AG04450 (cell line): ENCODE results near the gene HADHB. TPM values are rescaled to one million over a fixed set of nuclear protein-coding genes. Genes with fewer than 3 reads are reported as not detected.

Experiments used
- CTCF ChIA-PET: fragments of 300-600, 350-600 bp; formaldehyde crosslinking; extraction: SDS; loops from one replicate; lab custom pipeline; 2022; ENCODE audit warnings: antibody characterized with exemption, inconsistent platforms; lab: Charles Lee
- POLR2A ChIA-PET: fragments of 350-600 bp; formaldehyde crosslinking; extraction: SDS; loops from one replicate; lab custom pipeline; 2021; ENCODE audit warnings: antibody characterized with exemption, inconsistent platforms; lab: Yijun Ruan, JAX
- DNase-seq: peaks from one replicate; pipeline ENCODE4 v3.0.0-alpha.2; 2011; ENCODE audit warnings: low read depth, low spot score
- H3K27ac ChIP-seq: one replicate; pipeline ENCODE4 v1.5.1; 2012; ENCODE audit warnings: low read depth, low read length, control low read depth
- H3K27me3 ChIP-seq: one replicate; pipeline ENCODE4 v1.6.0; 2012; ENCODE audit warnings: low read length; ENCODE audit not compliant: control insufficient read depth, insufficient read depth
- H3K4me3 ChIP-seq: 2 replicates; pipeline ENCODE4 v1.5.1; 2011; ENCODE audit warnings: mild to moderate bottlenecking, low read depth, low read length, control low read depth
- H3K9me3 ChIP-seq: 2 replicates; pipeline ENCODE4 v1.5.1; 2012; ENCODE audit warnings: low read length; ENCODE audit not compliant: control insufficient read depth, insufficient read depth
- polyA minus RNA-seq: library from RNA; depleted of rRNA, polyadenylated mRNA; stranded (reverse); fragments of >200 nt; gene quantifications from 2 replicates; pipeline ENCODE4 v1.2.3, GENCODE V29; 2011; rRNA and poly(A)+ RNA removed
- polyA plus RNA-seq: library from polyadenylated mRNA; depleted of rRNA; stranded (reverse); fragments of >200 nt; gene quantifications from 2 replicates; pipeline ENCODE4 v1.2.3, GENCODE V29; 2011; rRNA removed
- TF ChIP-seq, protein P1 (sequence below): IDR thresholded peaks from 2 replicates; pipeline ENCODE4 v1.5.1; 2011; ENCODE audit warnings: low read depth, low read length, control low read depth, inconsistent platforms

The HADHB gene
- polyA plus RNA-seq = 129 and 162 TPM in 2 replicates
- 128 and 140 TPM in 2 replicates for polyA minus RNA-seq

DNA sequence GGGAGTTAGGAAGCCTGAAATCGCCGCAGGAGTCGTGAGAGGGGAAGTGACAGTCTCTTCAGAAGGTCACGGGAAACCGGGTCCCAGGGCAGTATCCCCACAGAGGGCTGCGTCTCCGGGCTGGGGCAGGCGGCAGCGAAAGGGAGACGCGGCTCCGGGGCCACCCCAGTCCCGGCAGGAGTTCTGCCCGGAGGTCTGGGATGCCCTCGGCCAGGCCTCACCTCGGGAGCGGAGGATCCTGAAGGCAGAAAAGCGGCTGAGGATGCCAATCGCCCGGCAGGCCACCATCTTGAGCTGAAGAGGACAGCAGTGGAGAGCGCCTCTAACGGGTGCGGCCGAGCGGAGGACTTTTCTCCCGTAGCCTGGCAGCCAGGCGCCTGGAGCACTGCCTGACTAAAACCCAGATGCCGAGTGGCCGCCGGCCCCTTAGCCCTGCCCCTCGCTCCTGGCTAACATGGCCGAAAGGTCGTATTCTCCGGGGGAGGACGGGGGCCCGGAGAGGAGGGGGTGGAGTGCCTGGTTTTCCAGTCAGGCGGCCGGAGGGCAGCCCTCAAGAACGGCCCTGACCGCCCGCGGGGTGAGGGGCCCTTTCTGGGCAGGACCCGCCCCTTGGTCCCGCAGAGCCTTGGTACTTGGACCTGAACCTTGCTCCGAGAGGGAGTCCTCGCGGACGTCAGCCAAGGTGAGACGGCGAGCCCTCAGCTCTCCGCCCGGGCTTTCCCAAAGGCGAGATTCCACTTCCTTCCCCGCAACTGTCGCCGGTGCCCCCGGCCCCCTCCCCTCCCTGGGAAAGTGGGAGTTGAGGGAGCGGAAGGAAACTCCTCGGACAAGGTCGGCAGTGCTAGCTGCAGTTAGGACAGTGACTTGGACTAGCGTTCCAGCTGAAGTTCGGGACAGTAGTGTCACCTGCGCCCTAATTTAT is at the start of gene HADHB, which contains the start of gene HADHA:
Gene HADHB, plus strand, starts transcription at position 631 of the 922 bp plus-strand sequence. CDS start 9,316 bp downstream, outside the sequence.
Gene HADHA, minus strand, starts transcription at position 324 of the 922 bp plus-strand sequence. Its CDS starts 36 bp downstream, at position 288.
- ChIA-PET CTCF (interaction anchor here (1.5 to 2.0 kb wide), 3 partner anchors 60 to 333 kb away, joined by 5 to 11 read pairs (median 6); no protein-coding TSS in a partner anchor), POLR2A (interaction anchor here (0.9 to 2.3 kb wide), 4 partner anchors 39 to 101 kb away, joined by 3 to 10 read pairs (median 5); partner anchors contain the start of gene SELENOI)

DNA sequence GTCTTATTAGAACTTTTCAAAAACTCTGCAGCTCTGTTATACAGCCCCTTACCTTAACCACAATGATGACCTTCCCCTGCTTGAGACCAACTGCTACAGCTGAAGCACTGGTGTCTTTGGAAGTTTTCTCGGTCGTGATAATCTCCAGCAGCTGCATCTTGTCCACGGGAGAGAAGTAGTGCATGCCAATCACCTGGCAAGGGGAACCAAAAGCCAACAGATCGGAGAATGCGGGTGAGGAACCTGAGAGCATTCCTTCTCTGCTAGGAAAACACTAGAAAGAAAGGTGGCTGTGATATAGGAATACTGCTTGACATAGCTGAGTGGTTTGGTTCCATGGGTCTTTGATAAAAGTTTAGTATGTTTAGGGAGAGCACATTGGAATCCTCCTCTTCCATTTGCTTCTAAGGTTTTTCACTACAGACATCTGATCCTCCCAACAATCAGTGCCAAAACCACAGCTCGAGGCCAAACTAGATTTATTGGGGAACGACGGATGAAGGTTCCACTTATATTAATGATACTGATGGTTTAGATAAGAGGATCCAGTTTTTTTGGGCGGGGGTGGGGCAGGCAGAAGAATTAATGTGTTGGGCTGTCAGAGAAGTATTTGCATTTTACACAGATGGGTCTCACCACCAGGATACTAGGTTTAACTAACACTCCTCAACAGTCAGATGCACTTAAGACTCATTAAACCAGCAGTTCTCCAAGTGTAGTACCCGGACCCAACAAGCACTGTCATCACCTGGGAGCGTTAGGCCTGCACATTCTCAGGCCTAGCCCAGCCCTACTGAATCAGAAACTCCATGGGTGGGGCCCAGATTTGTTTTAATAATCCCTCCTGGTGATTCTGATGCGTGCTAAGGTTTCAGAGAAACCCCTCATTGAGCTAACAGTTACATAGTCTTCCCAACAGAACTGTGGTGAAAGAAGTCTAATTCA is 49.4 kb upstream of the HADHB start:
- CTCF ChIA-PET = no interaction called here
- H3K27ac ChIP-seq = no peak overlapping the region
- no peak for DNase-seq
- no peaks in the 10 kb centered on the region for H3K27me3 ChIP-seq
- POLR2A ChIA-PET = interaction anchor here (0.8 kb wide), 1 partner anchor 136 kb away, joined by 4 read pairs; no protein-coding TSS in a partner anchor
- TF ChIP-seq, protein P1, sequence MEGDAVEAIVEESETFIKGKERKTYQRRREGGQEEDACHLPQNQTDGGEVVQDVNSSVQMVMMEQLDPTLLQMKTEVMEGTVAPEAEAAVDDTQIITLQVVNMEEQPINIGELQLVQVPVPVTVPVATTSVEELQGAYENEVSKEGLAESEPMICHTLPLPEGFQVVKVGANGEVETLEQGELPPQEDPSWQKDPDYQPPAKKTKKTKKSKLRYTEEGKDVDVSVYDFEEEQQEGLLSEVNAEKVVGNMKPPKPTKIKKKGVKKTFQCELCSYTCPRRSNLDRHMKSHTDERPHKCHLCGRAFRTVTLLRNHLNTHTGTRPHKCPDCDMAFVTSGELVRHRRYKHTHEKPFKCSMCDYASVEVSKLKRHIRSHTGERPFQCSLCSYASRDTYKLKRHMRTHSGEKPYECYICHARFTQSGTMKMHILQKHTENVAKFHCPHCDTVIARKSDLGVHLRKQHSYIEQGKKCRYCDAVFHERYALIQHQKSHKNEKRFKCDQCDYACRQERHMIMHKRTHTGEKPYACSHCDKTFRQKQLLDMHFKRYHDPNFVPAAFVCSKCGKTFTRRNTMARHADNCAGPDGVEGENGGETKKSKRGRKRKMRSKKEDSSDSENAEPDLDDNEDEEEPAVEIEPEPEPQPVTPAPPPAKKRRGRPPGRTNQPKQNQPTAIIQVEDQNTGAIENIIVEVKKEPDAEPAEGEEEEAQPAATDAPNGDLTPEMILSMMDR = no peak
- no peak overlapping the region for H3K4me3 ChIP-seq
- no peaks in the 10 kb centered on the region for H3K9me3 ChIP-seq

More for the DNA sequence above, at the start of gene HADHB, which contains the start of gene HADHA:
- Histone ChIP-seq H3K9me3 (no peaks in the 10 kb centered on the region; the same call in 1 of the 2 replicates), H3K4me3 (peak within 1 kb of the TSS; percentile 97), H3K27me3 (no peaks in the 10 kb centered on the region), H3K27ac (peak within 1 kb of the TSS; percentile 99)
- TF ChIP-seq, protein P1 = peak; percentile 37
- DNase-seq = peak; percentile 76

DNA sequence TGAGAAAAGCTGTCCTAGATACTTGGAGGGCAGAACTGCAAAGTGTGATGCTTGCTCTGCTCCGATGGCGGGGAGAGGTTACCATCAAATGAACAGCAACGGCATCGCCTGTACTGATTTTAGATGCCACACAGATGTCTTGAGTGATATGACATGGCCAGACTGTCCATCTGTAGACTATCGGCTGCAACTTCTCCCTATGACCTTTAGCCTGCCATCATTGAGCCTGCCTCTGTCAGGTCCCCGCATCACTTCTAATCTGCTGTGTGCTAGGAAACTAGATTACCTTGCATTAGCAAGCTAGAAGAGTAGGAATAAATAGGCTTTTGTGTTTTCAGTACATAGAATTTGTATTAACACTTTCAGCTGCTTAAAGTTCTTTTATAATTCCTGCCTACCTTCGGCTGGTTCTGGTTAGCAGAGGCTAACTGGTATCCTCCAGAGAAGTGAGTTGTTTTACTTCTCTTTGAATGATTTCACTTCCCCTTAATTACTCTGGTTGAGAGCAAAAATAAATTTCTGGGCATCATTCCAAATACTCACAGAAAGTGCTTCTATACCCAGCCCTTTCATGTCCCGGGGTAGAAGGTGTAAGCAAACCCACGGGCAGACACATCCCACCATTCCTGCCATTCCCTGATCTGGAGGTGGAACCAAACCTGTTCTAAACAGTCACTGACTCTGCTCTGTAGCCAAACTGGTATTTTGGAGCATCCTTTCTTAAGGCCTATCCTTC is 47.9 kb upstream of the HADHB start:
- H3K9me3 ChIP-seq = no peaks in the 10 kb centered on the region
- H3K4me3 ChIP-seq = no peak overlapping the region
- no peak overlapping the region for H3K27ac ChIP-seq
- TF ChIP-seq, protein P1 = no peak
- no peak for DNase-seq
- CTCF ChIA-PET = no interaction called here
- no peaks in the 10 kb centered on the region for H3K27me3 ChIP-seq
- POLR2A ChIA-PET = no interaction called here

DNA sequence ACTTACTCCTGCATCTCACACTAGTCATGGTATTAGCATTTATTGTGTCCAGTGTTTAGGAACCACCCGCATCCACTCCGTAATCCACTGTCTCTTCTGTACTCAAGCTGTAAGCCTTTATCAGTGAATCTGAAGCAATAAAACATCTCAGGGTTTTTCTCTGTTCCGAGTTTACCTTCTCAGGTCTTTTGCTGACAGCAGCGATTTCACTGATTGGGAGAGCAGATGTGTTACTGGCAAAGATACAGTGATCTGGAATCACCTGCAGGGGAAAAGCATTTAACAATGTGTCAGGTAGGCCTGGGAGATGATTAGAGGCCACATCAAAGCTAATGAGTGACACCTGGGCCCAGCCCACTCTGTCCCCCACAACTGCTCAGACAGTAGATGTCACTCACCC is 47.2 kb upstream of the HADHB start:
- Histone ChIP-seq H3K4me3 (no peak overlapping the region), H3K9me3 (no peaks in the 10 kb centered on the region), H3K27ac (no peak overlapping the region), H3K27me3 (no peaks in the 10 kb centered on the region)
- CTCF ChIA-PET = no interaction called here
- DNase-seq = no peak
- POLR2A ChIA-PET = no interaction called here
- TF ChIP-seq, protein P1 = no peak
